DMS53 treated with DMSO at 0.1 percent for 48 hours (cell line): ENCODE measurements around the gene NTN5.

ENCODE experiments used
- DNase-seq: peaks from one replicate; lab custom pipeline; 2025; ENCODE audit not compliant: unreplicated experiment; lab: John Stamatoyannopoulos, UW

Gene NTN5

DNA sequence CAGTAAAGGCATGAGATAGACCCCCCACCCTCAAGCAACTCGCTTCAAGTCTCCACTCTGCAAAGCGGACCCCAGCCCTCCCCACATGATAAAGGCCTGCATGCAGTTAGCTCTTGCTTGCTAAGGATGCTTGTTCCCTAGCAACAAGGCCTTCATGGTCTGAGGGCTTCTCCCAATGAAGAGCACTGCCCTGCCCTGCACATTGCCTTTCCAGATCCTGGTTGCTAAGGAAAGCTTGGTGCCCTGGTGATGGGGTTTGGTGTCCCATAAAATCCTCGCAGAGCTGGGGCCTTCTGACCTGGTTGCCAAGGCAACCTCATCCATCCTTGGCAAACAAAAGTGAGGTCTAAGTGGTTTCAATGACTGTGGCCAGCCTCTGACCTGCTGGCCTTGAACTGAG, 41.6 kb downstream of the NTN5 start:
- DNase-seq: no peak

GRCh38 chr19:48630296-48631063, 42.3 kb downstream of the NTN5 start:
- DNase-seq: peak; percentile 67

DNA sequence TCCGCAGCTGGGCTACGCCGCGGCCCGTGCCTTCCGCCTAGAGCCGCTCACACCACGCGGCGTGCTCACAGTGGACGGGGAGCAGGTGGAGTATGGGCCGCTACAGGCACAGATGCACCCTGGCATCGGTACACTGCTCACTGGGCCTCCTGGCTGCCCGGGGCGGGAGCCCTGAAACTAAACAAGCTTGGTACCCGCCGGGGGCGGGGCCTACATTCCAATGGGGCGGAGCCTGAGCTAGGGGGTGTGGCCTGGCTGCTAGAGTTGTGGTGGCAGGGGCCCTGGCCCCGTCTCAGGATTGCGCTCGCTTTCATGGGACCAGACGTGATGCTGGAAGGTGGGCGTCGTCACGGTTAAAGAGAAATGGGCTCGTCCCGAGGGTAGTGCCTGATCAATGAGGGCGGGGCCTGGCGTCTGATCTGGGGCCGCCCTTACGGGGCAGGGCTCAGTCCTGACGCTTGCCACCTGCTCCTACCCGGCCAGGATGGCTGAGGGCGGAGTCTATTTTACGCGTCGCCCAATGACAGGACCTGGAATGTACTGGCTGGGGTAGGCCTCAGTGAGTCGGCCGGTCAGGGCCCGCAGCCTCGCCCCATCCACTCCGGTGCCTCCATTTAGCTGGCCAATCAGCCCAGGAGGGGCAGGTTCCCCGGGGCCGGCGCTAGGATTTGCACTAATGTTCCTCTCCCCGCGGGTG, 43.1 kb downstream of the NTN5 start:
- DNase-seq: peak; percentile 92

DNA sequence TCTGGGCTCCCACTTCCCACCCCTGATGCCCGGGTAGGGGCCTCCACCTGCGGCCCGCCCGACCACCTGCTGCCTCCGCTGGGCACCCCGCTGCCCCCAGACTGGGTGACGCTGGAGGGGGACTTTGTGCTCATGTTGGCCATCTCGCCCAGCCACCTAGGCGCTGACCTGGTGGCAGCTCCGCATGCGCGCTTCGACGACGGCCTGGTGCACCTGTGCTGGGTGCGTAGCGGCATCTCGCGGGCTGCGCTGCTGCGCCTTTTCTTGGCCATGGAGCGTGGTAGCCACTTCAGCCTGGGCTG, 43.6 kb downstream of the NTN5 start:
- DNase-seq: no peak

- DNase-seq: no peak
Measured at GRCh38 chr19:48628486-48629296, 44.1 kb downstream of the NTN5 start.

DNA sequence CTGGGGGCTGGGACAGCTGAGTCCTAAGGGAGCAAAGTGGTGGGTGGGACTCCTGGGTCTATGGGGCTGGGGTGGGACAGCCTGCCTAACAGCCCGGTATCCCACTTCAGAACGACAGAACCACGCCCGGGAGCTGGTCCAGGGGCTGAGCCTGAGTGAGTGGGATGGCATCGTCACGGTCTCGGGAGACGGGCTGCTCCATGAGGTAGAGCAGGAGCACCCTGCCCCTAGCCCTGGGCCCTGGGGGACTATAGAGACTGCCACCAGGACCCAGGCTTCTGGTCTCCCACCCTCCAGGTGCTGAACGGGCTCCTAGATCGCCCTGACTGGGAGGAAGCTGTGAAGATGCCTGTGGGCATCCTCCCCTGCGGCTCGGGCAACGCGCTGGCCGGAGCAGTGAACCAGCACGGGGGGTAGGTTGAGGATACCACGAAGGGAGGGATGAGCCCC, 44.9 kb downstream of the NTN5 start:
- DNase-seq: no peak

- no peak for DNase-seq
Measured at GRCh38 chr19:48627201-48627864, 45.5 kb downstream of the NTN5 start.

DNA sequence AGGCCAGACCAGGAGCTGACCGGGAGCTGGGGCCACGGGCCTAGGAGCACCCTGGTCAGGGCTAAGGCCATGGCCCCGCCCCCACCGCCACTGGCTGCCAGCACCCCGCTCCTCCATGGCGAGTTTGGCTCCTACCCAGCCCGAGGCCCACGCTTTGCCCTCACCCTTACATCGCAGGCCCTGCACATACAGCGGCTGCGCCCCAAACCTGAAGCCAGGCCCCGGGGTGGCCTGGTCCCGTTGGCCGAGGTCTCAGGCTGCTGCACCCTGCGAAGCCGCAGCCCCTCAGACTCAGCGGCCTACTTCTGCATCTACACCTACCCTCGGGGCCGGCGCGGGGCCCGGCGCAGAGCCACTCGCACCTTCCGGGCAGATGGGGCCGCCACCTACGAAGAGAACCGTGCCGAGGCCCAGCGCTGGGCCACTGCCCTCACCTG, 46.9 kb downstream of the NTN5 start:
- DNase-seq: no peak

DNA sequence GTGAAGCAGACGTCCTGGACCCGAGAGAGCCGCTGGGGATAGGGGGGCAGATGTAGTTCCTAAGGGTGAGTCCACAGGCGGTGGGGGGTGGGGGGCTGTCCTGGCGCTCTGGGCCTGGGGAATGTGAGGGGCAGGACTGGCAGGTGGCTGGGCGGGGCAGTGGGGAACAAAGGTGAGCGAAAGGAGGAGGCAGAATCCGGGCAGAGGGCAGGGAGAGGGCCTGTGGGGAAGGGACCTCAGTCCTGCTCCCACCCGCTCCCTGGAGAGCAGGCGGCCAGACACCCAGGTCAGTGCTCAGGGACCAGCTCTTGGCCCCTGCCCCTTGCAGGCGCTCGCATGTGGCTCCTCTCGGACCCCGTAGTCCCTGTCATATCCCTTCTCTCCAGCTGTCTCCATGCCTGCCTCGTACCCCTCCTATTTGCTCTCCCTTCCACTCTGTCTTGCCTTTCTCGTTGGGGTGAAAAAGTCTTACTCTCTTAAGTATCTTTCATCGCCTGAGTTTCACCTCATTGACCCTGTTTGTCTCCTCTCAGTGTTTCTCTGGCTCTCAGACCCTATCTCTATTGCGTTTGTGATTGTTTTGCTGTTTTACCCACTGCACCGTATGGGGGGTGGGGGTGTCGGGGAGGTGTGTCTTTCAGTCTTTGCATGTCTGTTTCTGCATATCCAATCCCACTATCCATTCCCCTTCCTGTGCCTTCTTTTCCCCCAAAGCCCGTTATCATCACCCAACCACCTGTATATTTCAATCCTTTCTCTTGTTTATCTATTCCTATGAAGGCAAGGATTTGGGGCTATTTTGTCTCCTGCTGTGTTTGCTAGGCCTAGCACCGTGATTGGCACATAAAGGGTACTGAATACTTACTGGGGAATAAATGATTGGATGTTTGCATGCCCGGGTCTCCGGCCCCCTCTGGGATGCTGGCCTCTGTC, 47.8 kb downstream of the NTN5 start:
- no peak for DNase-seq

GRCh38 chr19:48624067-48624594, 48.7 kb downstream of the NTN5 start:
- peak; percentile 96 for DNase-seq

DNA sequence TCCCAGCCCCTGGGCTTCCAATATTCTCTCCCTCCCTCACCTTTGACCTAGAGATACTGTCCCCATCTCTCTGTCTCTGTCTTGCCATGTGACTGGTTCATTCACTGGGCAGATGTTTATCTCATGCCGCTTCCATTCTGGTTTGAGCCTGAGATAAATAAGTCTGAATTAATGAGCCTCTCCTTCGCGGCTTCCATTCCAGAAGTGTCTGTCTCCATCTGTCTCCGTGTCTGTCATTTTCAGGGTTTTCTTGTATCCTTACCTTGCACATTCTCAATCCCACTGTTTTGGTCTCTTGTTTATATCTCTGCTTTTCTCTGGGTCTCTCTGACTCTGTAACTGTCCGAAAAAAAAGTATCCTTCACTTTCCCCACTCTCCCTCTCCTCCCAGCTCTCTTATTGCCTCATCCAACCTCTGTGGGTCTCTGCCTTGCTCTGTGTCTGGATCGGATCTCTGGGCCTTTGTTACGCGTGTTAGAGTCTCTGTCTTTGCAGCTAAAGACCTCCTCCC, 49.2 kb downstream of the NTN5 start:
- no peak for DNase-seq

DNA sequence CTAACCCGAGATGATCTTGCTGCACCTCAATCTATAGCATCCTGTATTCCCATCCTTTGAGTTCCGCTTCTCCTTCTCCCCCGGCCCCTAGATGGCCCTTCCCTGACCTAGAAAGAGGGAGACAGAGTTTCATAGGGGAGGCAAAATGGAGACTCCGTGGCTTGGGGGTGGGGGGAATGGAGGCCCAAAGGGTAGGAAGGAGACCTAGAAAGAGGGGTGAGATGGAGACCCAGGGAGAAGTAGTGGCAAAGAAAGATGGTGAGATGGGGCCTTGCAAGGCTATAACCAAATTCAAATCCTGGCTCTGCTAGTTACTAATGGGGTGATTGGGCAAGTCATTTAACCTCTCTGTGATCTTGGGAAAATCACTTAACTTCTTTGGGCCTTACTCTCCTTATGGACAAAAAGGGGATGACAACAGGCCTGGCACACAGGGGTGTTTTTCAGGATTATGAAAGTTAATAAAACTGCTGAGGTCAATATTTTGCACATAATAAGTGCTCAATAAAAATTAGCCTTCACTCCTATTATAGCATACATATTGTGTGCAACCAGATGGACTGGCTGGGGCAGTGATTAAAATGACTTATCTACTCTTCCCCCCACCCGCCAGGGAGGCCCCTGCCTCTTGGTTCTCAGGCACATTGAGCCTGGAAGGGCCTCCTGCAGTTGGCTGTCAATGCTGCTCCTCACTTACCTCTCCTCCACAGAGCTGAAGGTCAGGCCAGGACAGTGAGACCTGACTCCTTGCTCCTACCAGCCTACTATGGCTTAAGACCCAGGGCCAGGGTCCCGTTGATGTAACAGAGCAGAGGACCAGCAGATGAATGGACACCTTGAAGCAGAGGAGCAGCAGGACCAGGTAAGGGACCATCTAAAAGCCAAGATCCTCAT, 52.9 kb downstream of the NTN5 start:
- no peak for DNase-seq

DNA sequence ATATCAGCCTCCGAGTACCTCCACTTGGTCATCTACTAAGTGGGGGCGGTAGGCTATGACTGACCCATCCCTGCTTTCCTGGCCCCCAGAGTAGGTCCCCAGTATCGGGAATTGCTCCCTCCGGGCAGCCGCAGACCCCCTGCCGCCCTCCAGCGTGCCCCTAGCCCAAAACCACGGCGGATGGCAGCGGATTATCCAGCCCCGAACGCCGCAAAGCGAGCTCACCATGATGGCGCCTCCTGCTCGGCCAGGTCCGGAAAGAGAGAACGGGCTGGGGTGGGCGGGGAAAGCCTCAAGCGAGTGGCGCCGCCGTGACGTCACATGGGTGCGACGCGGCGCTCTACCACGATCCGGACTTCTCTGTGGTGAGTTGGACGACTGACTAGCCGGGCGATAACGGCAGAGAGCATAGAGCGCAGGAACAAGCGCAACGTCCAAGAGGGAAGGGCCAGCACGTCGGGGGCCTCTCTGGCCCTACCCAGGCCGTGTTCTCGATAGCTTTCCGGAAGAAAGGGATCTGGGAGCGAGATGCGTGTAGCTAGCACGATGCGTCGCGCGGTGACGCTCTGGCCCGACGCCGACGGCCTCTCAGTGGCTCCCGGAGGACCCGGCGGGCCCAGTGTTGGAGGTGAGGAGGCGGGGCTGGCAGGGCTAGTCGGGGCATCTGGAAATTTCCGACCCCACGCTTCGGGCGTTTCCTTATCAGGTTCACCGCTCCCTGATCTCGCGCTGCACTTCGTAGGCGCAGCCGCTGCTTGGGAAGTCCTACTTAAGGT, 53.7 kb downstream of the NTN5 start, which contains the start of the genes RPL18 and SPHK2:
Gene RPL18 (minus strand): TSS at position 263 of the 776 bp plus-strand sequence. CDS start 35 bp downstream, at position 228.
Gene SPHK2 (plus strand): TSS at position 591 of the 776 bp plus-strand sequence. CDS start 1,009 bp downstream, outside the sequence.
- peak; percentile 99 for DNase-seq

- no peak for DNase-seq
Measured at GRCh38 chr19:48618278-48618915, 54.4 kb downstream of the NTN5 start.

GRCh38 chr19:48617146-48617937, 55.5 kb downstream of the NTN5 start:
- DNase-seq: no peak

- DNase-seq: no peak
Measured at GRCh38 chr19:48616491-48617056, 56.2 kb downstream of the NTN5 start.
